Ureter (tissue), 1 donor: ENCODE results near the gene NDUFB3. TPM values are rescaled to one million over a fixed set of nuclear protein-coding genes. Genes with fewer than 3 reads are reported as not detected.

Experiments
- DNase-seq: peaks from one replicate; pipeline ENCODE4 v3.0.0-alpha.2; 2020; ENCODE audit warnings: low spot score
- total RNA-seq: library from RNA; stranded (reverse); gene quantifications from one replicate; pipeline ENCODE4 v1.2.4, GENCODE V29; 2023
- donor health status: DM: yes; HTN: yes; CAD: no.

Gene NDUFB3
- total RNA-seq, 1 donor from 2014 or later, result 83.9 TPM

- no peak for DNase-seq
Measured at GRCh38 chr2:201128933-201129505, 57.2 kb downstream of the NDUFB3 start.

DNA sequence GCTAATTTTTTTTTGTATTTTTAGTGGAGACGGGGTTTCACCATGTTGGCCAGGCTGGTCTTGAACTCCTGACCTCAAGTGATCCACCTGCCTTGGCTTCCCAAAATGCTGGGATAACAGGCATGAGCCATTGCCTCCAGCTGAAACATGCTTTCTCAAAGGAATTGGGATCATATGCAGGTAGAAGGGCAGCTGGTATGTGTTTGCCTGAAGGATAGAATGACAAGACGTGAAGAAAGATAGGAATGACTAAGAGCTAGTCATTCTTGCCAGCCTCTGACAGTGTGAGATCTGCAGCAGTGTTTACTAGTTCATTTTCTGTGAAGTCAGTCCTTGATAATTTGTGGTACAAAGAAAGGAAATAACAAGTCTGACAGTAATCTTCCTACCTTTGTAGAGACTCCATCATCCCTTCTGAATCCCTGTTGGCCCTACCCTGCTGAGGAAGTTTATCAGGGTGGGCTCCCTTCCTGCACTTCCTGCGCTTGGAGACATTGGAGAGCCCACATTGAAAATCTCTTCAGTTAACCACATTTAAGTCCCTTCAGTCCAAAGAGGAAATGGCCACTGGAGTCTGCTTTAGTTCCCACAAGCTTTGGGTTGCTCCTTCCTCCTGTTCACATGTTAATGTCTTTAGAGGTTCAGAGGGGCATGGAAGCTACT is 58.9 kb downstream of the NDUFB3 start:
- no peak for DNase-seq

DNA sequence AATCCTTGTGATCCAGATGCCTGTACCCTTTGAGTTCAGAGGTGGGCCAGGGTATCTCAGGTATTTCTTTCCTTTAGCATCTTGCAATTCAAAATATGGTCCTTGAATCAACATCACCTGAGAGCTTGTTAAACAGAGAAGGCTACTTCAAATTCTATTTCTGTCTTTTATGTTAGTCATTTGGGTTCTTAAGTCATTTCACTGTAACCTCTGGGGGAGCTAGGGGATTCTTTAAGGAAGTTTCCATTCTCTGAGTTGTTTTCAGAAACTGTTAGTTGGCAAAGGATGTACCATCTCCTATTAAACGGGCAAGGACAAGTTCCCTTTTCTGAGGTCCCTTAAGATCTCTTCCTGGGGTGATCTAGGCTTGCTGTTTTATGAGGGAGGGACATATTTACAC is 60.7 kb downstream of the NDUFB3 start:
- DNase-seq, result no peak

Other genes starting within 250 kb of the NDUFB3 start
- 116 TPM for gene CLK1, start 207.3 kb upstream of the NDUFB3 start, total RNA-seq
- 30.8 TPM for gene PPIL3, start 182.9 kb upstream of the NDUFB3 start, total RNA-seq
- 30.8 TPM for gene NIF3L1, start 182.6 kb upstream of the NDUFB3 start, total RNA-seq
- 44.9 TPM for gene ORC2, start 108.3 kb upstream of the NDUFB3 start, total RNA-seq
- 34.2 TPM for gene HYCC2, start 330 bp upstream of the NDUFB3 start, total RNA-seq
- gene CFLAR, start 44.2 kb downstream of the NDUFB3 start, total RNA-seq, result 187 TPM
- gene CASP10, start 111.1 kb downstream of the NDUFB3 start, total RNA-seq, result 16.6 TPM
- 50.9 TPM for gene CASP8, start 188.5 kb downstream of the NDUFB3 start, total RNA-seq